Measurements from ENCODE around the gene HCN1. TPM values are rescaled to one million over a fixed set of nuclear protein-coding genes. Genes with fewer than 3 reads are reported as not detected.

The HCN1 gene
- total and polyA plus RNA-seq, 12 donors = under 0.01 to 2.8 (median 1.3) TPM; not detected in 3

DNA sequence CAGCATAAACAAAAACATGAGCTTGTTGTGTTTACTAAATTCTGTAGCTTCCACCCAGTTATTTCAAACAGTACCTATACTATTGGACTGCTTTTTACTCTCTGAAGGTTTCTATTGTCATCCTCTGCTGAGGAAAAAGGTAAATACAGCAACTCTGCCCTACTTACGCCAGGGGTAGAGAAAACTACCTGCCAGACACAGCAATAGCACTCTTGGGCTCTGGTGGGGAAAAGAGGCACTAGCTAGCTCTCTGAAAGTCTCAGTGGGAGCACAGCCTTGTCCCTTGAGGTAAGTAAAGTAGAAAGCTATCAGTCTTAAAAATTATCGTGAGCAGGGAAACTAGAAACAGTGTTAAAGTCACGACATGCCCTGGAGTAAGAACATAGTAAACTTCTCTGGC is 3.7 kb downstream of the HCN1 start:
- Histone ChIP-seq H3K4me3 (no peak overlapping the region), H3K27me3 (peaks cover 11% of the 10 kb centered on the region), H3K9me3 (replicated peaks in 1 of 3) (no peaks in the 10 kb centered on the region), H3K4me1 (replicated peaks in 1 of 2) (peaks cover 0 to 11% of the 10 kb centered on the region in 2 donors), H3K27ac (no peak overlapping the region), H3K36me3 (replicated peaks in 1 of 2) (no peaks in the 10 kb centered on the region)
- TF ChIP-seq POLR2A (IDR thresholded peaks at IDR 0.05) (no peak), CTCF (IDR thresholded peaks at IDR 0.05) (no peak)
- DNase-seq = no peak
- 65 to 75% (median 70%) methylated on average over 3 of the region's 3 CpGs for WGBS, 4 donors
- intact Hi-C loops (cut with DNase I) = no loop called here

DNA sequence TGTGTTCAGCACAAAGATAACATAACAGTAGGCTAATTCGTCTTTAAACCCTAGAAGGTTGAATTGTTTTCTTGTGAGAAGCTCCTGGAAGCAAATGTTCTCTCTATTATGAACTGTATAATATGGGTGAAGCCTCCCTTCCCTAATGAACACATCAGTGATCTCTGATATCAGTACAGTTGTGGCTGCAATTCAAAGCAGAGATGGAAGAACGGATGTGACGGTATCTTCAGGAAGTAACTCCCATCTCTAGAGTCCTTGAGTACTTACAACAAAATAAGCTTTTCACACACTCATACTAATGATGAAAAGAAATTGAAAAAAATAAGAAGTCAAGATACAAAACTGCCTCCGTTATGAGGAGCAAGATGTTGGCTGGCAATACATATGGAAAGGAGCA is 4.5 kb downstream of the HCN1 start:
- H3K36me3 ChIP-seq (replicated peaks in 1 of 2) = no peaks in the 10 kb centered on the region
- TF ChIP-seq POLR2A (IDR thresholded peaks at IDR 0.05) = no peak
- TF ChIP-seq CTCF (IDR thresholded peaks at IDR 0.05) = no peak
- H3K4me1 ChIP-seq (replicated peaks in 1 of 2) = peaks cover 0 to 11% of the 10 kb centered on the region in 2 donors
- no peak for DNase-seq
- no peak overlapping the region for H3K4me3 ChIP-seq
- H3K27ac ChIP-seq = no peak overlapping the region
- peaks cover 11% of the 10 kb centered on the region for H3K27me3 ChIP-seq
- intact Hi-C loops (cut with DNase I) = no loop called here
- 58 to 78% (median 68%) methylated on average over 4 of the region's 4 CpGs for WGBS, 4 donors
- H3K9me3 ChIP-seq (replicated peaks in 1 of 3) = no peaks in the 10 kb centered on the region

GRCh38 chr5:45687701-45688100 is 8.5 kb downstream of the HCN1 start:
- no peaks in the 10 kb centered on the region for H3K4me1 ChIP-seq (replicated peaks in 1 of 2)
- no peaks in the 10 kb centered on the region for H3K27me3 ChIP-seq
- TF ChIP-seq POLR2A (IDR thresholded peaks at IDR 0.05) = no peak
- no peak for TF ChIP-seq CTCF (IDR thresholded peaks at IDR 0.05)
- DNase-seq = no peak
- no peaks in the 10 kb centered on the region for H3K36me3 ChIP-seq (replicated peaks in 1 of 2)
- no peak overlapping the region for H3K27ac ChIP-seq
- intact Hi-C loops (cut with DNase I) = no loop called here
- H3K4me3 ChIP-seq = no peak overlapping the region
- 33 to 54% (median 40%) methylated on average over 2 of the region's 2 CpGs for WGBS, 4 donors
- no peaks in the 10 kb centered on the region for H3K9me3 ChIP-seq (replicated peaks in 1 of 3)

DNA sequence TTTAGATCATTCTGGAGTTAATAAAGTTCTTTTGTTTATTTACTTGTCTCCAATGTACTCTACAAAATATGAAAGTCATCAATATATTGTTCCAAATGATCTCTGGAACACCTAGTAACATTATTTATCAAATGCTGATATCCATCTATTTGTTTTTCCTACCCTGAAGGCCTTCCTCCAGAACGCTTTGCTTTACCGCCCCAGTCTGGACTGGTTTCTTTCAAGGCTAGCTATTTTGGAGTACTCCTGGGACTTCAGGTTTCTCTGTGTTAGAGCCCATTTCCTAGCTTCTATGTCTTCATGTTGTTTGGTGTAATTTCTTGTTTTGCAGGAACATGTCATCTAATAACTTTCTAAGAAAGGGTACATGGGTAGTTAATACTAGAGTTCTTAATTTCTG is 9.6 kb downstream of the HCN1 start:
- Histone ChIP-seq H3K4me1 (replicated peaks in 1 of 2) (no peaks in the 10 kb centered on the region), H3K4me3 (no peak overlapping the region), H3K27ac (no peak overlapping the region), H3K9me3 (replicated peaks in 1 of 3) (no peaks in the 10 kb centered on the region), H3K36me3 (replicated peaks in 1 of 2) (no peaks in the 10 kb centered on the region), H3K27me3 (no peaks in the 10 kb centered on the region)
- DNase-seq = no peak
- WGBS, 4 donors = 55 to 71% (median 62%) methylated on average over 2 of the region's 2 CpGs
- TF ChIP-seq POLR2A (IDR thresholded peaks at IDR 0.05) = no peak
- TF ChIP-seq CTCF (IDR thresholded peaks at IDR 0.05) = no peak
- intact Hi-C loops (cut with DNase I) = no loop called here
